KMS-11 (cell line): ENCODE data around the gene HBEGF.

Experiments used
- H2AFZ ChIP-seq: fragments of 200-600 bp; sonication (generic); 2 replicates; pipeline ENCODE4 v1.6.1; 2016; ENCODE audit warnings: antibody characterized with exemption, mixed run types, low read depth
- H3K27ac ChIP-seq: fragments of 200-600 bp; sonication (generic); 2 replicates; pipeline ENCODE4 v1.6.1; 2016; ENCODE audit warnings: mild to moderate bottlenecking, mixed run types
- H3K27me3 ChIP-seq: fragments of 200-600 bp; sonication (generic); 2 replicates; pipeline ENCODE4 v1.6.1; 2017; ENCODE audit warnings: mild to moderate bottlenecking, low read depth, mixed run types, moderate library complexity; ENCODE audit not compliant: insufficient read depth
- H3K36me3 ChIP-seq: fragments of 200-600 bp; sonication (generic); 2 replicates; pipeline ENCODE4 v1.6.1; 2017; ENCODE audit warnings: mild to moderate bottlenecking, mixed run types; ENCODE audit not compliant: insufficient read depth
- H3K4me1 ChIP-seq: fragments of 200-600 bp; sonication (generic); 2 replicates; pipeline ENCODE4 v1.6.1; 2016; ENCODE audit warnings: mild to moderate bottlenecking, low read depth, mixed run types; ENCODE audit not compliant: poor library complexity, severe bottlenecking
- H3K4me2 ChIP-seq: fragments of 200-600 bp; sonication (generic); 2 replicates; pipeline ENCODE4 v1.7.0; 2016; ENCODE audit warnings: mild to moderate bottlenecking, mixed run types
- H3K4me3 ChIP-seq: fragments of 200-600 bp; sonication (generic); IDR thresholded peaks from 2 replicates; pipeline ENCODE4 v1.6.1; 2017; ENCODE audit warnings: low read depth, low read length, mixed read lengths; ENCODE audit not compliant: insufficient read depth
- H3K79me2 ChIP-seq: fragments of 200-600 bp; sonication (generic); 2 replicates; pipeline ENCODE4 v1.6.1; 2016; ENCODE audit warnings: low read depth, mixed run types; ENCODE audit not compliant: insufficient read depth
- H3K9ac ChIP-seq: fragments of 200-600 bp; sonication (generic); 2 replicates; pipeline ENCODE4 v1.6.1; 2016; ENCODE audit warnings: mild to moderate bottlenecking, mixed run types
- H4K20me1 ChIP-seq: fragments of 200-600 bp; sonication (generic); 2 replicates; pipeline ENCODE4 v1.6.1; 2016; ENCODE audit warnings: mild to moderate bottlenecking, mixed run types; ENCODE audit not compliant: insufficient read depth
- CTCF ChIP-seq: fragments of 200-600 bp; sonication (generic); conservative IDR thresholded peaks from 2 replicates; pipeline ENCODE4 v1.6.1; 2017; ENCODE audit warnings: low read depth, mild to moderate bottlenecking, antibody characterized with exemption, low read length, moderate library complexity, mixed read lengths

The HBEGF gene

GRCh38 chr5:140287801-140288521, 58.4 kb downstream of the HBEGF start:
- no peak overlapping the region for H3K4me3 ChIP-seq
- H4K20me1 ChIP-seq = no peaks in the 10 kb centered on the region
- H3K36me3 ChIP-seq = no peaks in the 10 kb centered on the region
- H3K4me2 ChIP-seq = no peak overlapping the region
- H2AFZ ChIP-seq = no peak overlapping the region
- H3K4me1 ChIP-seq = peaks cover 5% of the 10 kb centered on the region
- H3K27me3 ChIP-seq = no peaks in the 10 kb centered on the region
- no peak for TF ChIP-seq CTCF
- peaks cover 3% of the 10 kb centered on the region for H3K79me2 ChIP-seq
- H3K27ac ChIP-seq = no peak overlapping the region
- no peak overlapping the region for H3K9ac ChIP-seq

GRCh38 chr5:140286424-140286823, 60.0 kb downstream of the HBEGF start:
- Histone ChIP-seq H3K79me2 (peaks cover 3% of the 10 kb centered on the region; the same call in 1 of the 2 replicates), H3K27me3 (no peaks in the 10 kb centered on the region), H3K4me1 (peaks cover 5% of the 10 kb centered on the region), H3K27ac (no peak overlapping the region), H4K20me1 (no peaks in the 10 kb centered on the region), H3K36me3 (no peaks in the 10 kb centered on the region), H3K9ac (no peak overlapping the region), H3K4me2 (no peak overlapping the region), H3K4me3 (no peak overlapping the region), H2AFZ (no peak overlapping the region)
- TF ChIP-seq CTCF = no peak

- Histone ChIP-seq H4K20me1 (no peaks in the 10 kb centered on the region), H3K27me3 (no peaks in the 10 kb centered on the region), H2AFZ (no peak overlapping the region), H3K4me2 (no peak overlapping the region), H3K79me2 (0 out of 2 replicates have a peak, but pooled peaks cover 3% of the 10 kb centered on the region), H3K9ac (no peak overlapping the region), H3K36me3 (no peaks in the 10 kb centered on the region), H3K27ac (no peak overlapping the region), H3K4me1 (peaks cover 5% of the 10 kb centered on the region), H3K4me3 (no peak overlapping the region)
- no peak for TF ChIP-seq CTCF
These were observed 62.4 kb downstream of the HBEGF start for GRCh38 chr5:140284013-140284412.
